ENCODE data around the gene CXCL6.

Gene CXCL6

DNA sequence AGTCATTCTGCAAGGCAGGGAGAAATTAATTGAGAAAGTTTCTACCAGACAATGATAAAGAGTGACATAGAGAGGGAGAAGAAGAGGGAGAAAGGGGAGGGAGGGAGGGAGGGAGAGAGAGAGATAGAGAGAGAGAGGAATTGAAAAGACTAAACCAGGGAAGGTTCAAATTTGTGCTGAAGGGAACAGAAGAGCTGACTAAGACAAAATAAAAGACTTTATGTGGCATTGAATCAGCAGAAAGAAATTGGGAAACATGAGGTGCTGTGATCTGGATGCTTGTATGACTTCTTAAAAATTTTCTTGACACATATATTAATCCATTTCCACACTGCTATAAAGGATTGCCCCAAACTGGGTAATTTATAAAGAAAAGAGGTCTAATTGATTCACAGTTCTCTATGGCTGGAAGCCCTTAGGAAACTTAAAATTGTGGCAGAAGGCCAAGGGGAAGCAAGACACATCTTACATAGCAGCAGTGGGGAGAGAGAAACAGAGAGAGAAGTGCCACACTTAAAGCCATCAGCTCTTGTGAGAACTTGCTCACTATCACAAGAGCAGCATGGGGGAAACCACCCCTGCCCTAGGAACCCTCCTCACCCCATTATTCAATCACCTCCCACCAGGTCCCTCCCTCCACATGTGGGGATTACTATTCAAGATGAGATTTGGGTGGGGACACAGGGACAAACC, 13.5 kb upstream of the CXCL6 start:
- H4K20me1 ChIP-seq (ENCODE audit: control insufficient read depth, insufficient read depth, low read depth, low read length), result no peaks in the 10 kb centered on the region
- H3K4me3 ChIP-seq (ENCODE audit: low read length), result no peak overlapping the region
- H3K36me3 ChIP-seq (ENCODE audit: control insufficient read depth, low read length), result no peaks in the 10 kb centered on the region
- no peak overlapping the region for H3K4me2 ChIP-seq (ENCODE audit: low read length)
- H3K27me3 ChIP-seq (ENCODE audit: control insufficient read depth, low read length), result no peaks in the 10 kb centered on the region
- H3K9me3 ChIP-seq (ENCODE audit: control insufficient read depth, insufficient read depth, low read length), result no peaks in the 10 kb centered on the region
- H3F3A ChIP-seq (ENCODE audit: control insufficient read depth, insufficient read depth), result no peaks in the 10 kb centered on the region
- no peak overlapping the region for H3K27ac ChIP-seq (ENCODE audit: low read depth, low read length)
- no peaks in the 10 kb centered on the region for H3K4me1 ChIP-seq (ENCODE audit: control insufficient read depth, low read length)
- TF ChIP-seq EZH2phosphoT487 (IDR thresholded peaks at IDR 0.05; ENCODE audit: borderline replicate concordance, low read length), result no peak
- TF ChIP-seq, protein P1, sequence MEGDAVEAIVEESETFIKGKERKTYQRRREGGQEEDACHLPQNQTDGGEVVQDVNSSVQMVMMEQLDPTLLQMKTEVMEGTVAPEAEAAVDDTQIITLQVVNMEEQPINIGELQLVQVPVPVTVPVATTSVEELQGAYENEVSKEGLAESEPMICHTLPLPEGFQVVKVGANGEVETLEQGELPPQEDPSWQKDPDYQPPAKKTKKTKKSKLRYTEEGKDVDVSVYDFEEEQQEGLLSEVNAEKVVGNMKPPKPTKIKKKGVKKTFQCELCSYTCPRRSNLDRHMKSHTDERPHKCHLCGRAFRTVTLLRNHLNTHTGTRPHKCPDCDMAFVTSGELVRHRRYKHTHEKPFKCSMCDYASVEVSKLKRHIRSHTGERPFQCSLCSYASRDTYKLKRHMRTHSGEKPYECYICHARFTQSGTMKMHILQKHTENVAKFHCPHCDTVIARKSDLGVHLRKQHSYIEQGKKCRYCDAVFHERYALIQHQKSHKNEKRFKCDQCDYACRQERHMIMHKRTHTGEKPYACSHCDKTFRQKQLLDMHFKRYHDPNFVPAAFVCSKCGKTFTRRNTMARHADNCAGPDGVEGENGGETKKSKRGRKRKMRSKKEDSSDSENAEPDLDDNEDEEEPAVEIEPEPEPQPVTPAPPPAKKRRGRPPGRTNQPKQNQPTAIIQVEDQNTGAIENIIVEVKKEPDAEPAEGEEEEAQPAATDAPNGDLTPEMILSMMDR (IDR thresholded peaks at IDR 0.05; ENCODE audit: low read depth, low read length, poor library complexity, severe bottlenecking), result no peak
- H3K9me2 ChIP-seq (replicated peaks; ENCODE audit: control insufficient read depth, low read length), result no peaks in the 10 kb centered on the region
- H3K79me2 ChIP-seq (ENCODE audit: control insufficient read depth, low read length), result no peaks in the 10 kb centered on the region

DNA sequence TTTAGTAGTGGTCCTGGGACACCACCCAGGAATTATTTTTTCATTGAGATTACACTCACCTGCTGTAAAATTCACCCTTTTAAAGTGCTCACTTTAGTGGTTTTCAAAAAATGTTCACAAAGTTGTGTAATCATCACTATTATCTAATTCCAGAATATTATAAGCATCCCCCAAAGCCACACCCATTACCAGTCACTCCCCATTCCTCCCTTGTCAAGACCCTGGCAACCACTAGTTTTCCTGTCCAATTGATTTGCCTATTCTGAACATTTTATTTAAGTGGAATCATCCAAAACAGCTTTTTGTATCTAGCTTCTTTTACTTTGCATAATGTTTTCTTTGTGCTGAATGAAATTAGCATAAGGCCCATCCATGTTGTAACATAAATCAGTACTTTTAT, 12.7 kb upstream of the CXCL6 start:
- Histone ChIP-seq H3K36me3 (ENCODE audit: control insufficient read depth, low read length) (no peaks in the 10 kb centered on the region), H3K9me3 (ENCODE audit: control insufficient read depth, insufficient read depth, low read length) (no peaks in the 10 kb centered on the region), H3K4me2 (ENCODE audit: low read length) (no peak overlapping the region), H3K27me3 (ENCODE audit: control insufficient read depth, low read length) (no peaks in the 10 kb centered on the region), H3K79me2 (ENCODE audit: control insufficient read depth, low read length) (no peaks in the 10 kb centered on the region), H3F3A (ENCODE audit: control insufficient read depth, insufficient read depth) (no peaks in the 10 kb centered on the region), H3K4me1 (ENCODE audit: control insufficient read depth, low read length) (no peaks in the 10 kb centered on the region), H3K4me3 (ENCODE audit: low read length) (no peak overlapping the region), H3K9me2 (replicated peaks; ENCODE audit: control insufficient read depth, low read length) (no peaks in the 10 kb centered on the region), H4K20me1 (ENCODE audit: control insufficient read depth, insufficient read depth, low read depth, low read length) (no peaks in the 10 kb centered on the region), H3K27ac (ENCODE audit: low read depth, low read length) (no peak overlapping the region)
- no peak for TF ChIP-seq EZH2phosphoT487 (IDR thresholded peaks at IDR 0.05; ENCODE audit: borderline replicate concordance, low read length)

DNA sequence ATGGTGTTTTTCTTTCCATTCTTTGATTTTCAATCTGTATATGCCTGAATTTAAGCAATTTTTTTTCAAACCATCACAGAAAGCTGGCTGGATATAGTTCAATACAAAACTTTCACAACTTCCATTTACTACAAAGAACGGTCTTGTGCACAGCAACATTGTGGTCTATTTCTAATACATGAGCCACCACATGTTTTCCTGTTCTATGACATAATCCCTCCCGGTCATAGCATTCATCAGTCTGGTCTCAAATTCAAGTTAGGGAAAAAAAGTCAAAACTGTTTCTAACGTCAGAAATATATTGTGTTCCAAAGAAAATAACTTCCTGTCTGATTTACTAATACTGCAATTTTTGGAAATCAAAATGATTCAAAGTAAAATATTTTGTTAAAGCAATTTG, 7.5 kb upstream of the CXCL6 start:
- Histone ChIP-seq H3K27ac (ENCODE audit: low read depth, low read length) (no peak overlapping the region), H3K4me3 (ENCODE audit: low read length) (no peak overlapping the region), H3K36me3 (ENCODE audit: control insufficient read depth, low read length) (no peaks in the 10 kb centered on the region), H3K4me2 (ENCODE audit: low read length) (no peak overlapping the region), H4K20me1 (ENCODE audit: control insufficient read depth, insufficient read depth, low read depth, low read length) (no peaks in the 10 kb centered on the region), H3K4me1 (ENCODE audit: control insufficient read depth, low read length) (no peaks in the 10 kb centered on the region), H3K79me2 (ENCODE audit: control insufficient read depth, low read length) (no peaks in the 10 kb centered on the region), H3K9me3 (ENCODE audit: control insufficient read depth, insufficient read depth, low read length) (no peaks in the 10 kb centered on the region), H3F3A (ENCODE audit: control insufficient read depth, insufficient read depth) (no peaks in the 10 kb centered on the region), H3K27me3 (ENCODE audit: control insufficient read depth, low read length) (no peaks in the 10 kb centered on the region), H3K9me2 (replicated peaks; ENCODE audit: control insufficient read depth, low read length) (no peaks in the 10 kb centered on the region)
- no peak for TF ChIP-seq EZH2phosphoT487 (IDR thresholded peaks at IDR 0.05; ENCODE audit: borderline replicate concordance, low read length)
- TF ChIP-seq, protein P1 (IDR thresholded peaks at IDR 0.05; ENCODE audit: low read depth, low read length, poor library complexity, severe bottlenecking), result no peak

DNA sequence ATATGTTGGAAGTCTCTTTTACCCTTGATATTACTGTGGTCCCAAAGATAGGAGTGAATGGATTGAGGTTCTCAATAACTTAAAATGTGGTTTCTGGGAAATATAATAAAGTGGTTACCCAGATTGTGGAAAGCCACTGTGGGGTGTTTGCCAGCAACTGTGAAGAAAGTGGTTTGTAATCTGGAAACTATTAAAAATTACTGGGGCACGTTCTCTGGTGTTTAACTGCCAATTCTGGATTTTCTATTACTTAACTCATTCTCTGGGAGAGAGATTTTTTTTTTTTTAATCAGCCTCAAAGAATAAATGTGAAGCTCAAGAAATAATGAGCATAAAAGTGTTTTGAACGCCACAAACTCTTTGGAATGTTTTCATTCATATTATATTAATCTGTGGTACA, 4.9 kb upstream of the CXCL6 start:
- H3K4me2 ChIP-seq (ENCODE audit: low read length), result no peak overlapping the region
- H3K9me2 ChIP-seq (replicated peaks; ENCODE audit: control insufficient read depth, low read length), result no peaks in the 10 kb centered on the region
- no peaks in the 10 kb centered on the region for H3F3A ChIP-seq (ENCODE audit: control insufficient read depth, insufficient read depth)
- H3K9me3 ChIP-seq (ENCODE audit: control insufficient read depth, insufficient read depth, low read length), result no peaks in the 10 kb centered on the region
- no peak overlapping the region for H3K27ac ChIP-seq (ENCODE audit: low read depth, low read length)
- H3K79me2 ChIP-seq (ENCODE audit: control insufficient read depth, low read length), result no peaks in the 10 kb centered on the region
- no peaks in the 10 kb centered on the region for H3K4me1 ChIP-seq (ENCODE audit: control insufficient read depth, low read length)
- TF ChIP-seq, protein P1 (IDR thresholded peaks at IDR 0.05; ENCODE audit: low read depth, low read length, poor library complexity, severe bottlenecking), result no peak
- no peak for TF ChIP-seq EZH2phosphoT487 (IDR thresholded peaks at IDR 0.05; ENCODE audit: borderline replicate concordance, low read length)
- H3K4me3 ChIP-seq (ENCODE audit: low read length), result no peak overlapping the region
- no peaks in the 10 kb centered on the region for H3K27me3 ChIP-seq (ENCODE audit: control insufficient read depth, low read length)
- no peaks in the 10 kb centered on the region for H4K20me1 ChIP-seq (ENCODE audit: control insufficient read depth, insufficient read depth, low read depth, low read length)
- no peaks in the 10 kb centered on the region for H3K36me3 ChIP-seq (ENCODE audit: control insufficient read depth, low read length)
